Chondrocyte (in vitro differentiated cells): Measurements from ENCODE around the gene IFNLR1. TPM values are rescaled to one million over a fixed set of nuclear protein-coding genes. Genes with fewer than 3 reads are reported as not detected.

Experiments
- DNase-seq: peaks from one replicate; pipeline ENCODE4 v3.0.0; 2021; ENCODE audit warnings: mixed read lengths, low spot score
- H3K27ac Mint-ChIP-seq: one replicate; pipeline ENCODE4 v1.8.0; 2021; ENCODE audit warnings: mild to moderate bottlenecking, moderate library complexity, mixed read lengths; ENCODE audit not compliant: unreplicated experiment
- H3K27me3 Mint-ChIP-seq: 2 replicates; pipeline ENCODE4 v1.8.0; 2021; ENCODE audit warnings: low read depth, mixed read lengths
- H3K36me3 Mint-ChIP-seq: 2 replicates; pipeline ENCODE4 v1.8.0; 2021; ENCODE audit warnings: low read depth, mixed read lengths
- H3K4me1 Mint-ChIP-seq: 2 replicates; pipeline ENCODE4 v1.8.0; 2021; ENCODE audit warnings: low read depth, mild to moderate bottlenecking, mixed read lengths
- H3K4me3 Mint-ChIP-seq: one replicate; pipeline ENCODE4 v1.8.0; 2021; ENCODE audit warnings: mild to moderate bottlenecking, moderate library complexity, mixed read lengths; ENCODE audit not compliant: unreplicated experiment
- H3K9me3 Mint-ChIP-seq: 2 replicates; pipeline ENCODE4 v1.8.0; 2021; ENCODE audit warnings: low read depth, mixed read lengths
- total RNA-seq: library from RNA; stranded (reverse); gene quantifications from 3 replicates; pipeline ENCODE4 v1.2.1, GENCODE V29; 2021
- TF ChIP-seq, protein P1 (sequence below): fragments of 200-600 bp; sonication (generic); IDR thresholded peaks from 2 replicates; pipeline ENCODE4 v1.5.0; 2021; ENCODE audit warnings: antibody characterized with exemption, mild to moderate bottlenecking, moderate library complexity

The IFNLR1 gene
- total RNA-seq, 1 donor from 2014 or later: 0.12 TPM

GRCh38 chr1:24205345-24206082 lies 18.4 kb upstream of the IFNLR1 start:
- Mint-ChIP-seq H3K4me1 (peaks cover 5% of the 10 kb centered on the region), H3K9me3 (no peaks in the 10 kb centered on the region), H3K4me3 (no peak overlapping the region), H3K27me3 (peaks cover 2% of the 10 kb centered on the region), H3K36me3 (no peaks in the 10 kb centered on the region), H3K27ac (no peak overlapping the region)
- DNase-seq: no peak
- TF ChIP-seq, protein P1, sequence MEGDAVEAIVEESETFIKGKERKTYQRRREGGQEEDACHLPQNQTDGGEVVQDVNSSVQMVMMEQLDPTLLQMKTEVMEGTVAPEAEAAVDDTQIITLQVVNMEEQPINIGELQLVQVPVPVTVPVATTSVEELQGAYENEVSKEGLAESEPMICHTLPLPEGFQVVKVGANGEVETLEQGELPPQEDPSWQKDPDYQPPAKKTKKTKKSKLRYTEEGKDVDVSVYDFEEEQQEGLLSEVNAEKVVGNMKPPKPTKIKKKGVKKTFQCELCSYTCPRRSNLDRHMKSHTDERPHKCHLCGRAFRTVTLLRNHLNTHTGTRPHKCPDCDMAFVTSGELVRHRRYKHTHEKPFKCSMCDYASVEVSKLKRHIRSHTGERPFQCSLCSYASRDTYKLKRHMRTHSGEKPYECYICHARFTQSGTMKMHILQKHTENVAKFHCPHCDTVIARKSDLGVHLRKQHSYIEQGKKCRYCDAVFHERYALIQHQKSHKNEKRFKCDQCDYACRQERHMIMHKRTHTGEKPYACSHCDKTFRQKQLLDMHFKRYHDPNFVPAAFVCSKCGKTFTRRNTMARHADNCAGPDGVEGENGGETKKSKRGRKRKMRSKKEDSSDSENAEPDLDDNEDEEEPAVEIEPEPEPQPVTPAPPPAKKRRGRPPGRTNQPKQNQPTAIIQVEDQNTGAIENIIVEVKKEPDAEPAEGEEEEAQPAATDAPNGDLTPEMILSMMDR: no peak

DNA sequence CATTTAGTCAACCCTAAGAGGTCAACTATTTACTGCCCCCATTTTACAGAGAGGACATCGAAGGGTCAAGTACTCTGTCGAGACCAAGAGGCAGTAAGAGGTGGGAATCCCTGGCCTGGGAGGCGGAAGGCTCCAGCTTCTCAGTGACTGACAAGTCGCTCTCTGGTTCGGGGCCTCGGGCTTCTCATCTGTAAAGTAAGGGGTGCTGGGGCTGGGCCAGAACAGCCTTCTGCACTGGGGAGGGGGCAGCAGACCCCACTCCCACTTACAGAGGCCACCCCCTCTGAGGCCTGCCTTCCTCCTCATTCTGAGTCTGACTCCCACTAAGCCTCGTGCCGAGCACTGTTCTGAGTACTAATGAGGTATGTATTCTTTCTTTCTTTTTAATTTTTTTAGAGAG lies 17.0 kb upstream of the IFNLR1 start:
- peaks cover 7% of the 10 kb centered on the region for H3K4me1 Mint-ChIP-seq
- peak; percentile 75 for DNase-seq
- TF ChIP-seq, protein P1: no peak
- peaks cover 2% of the 10 kb centered on the region for H3K27me3 Mint-ChIP-seq
- H3K36me3 Mint-ChIP-seq: no peaks in the 10 kb centered on the region
- H3K27ac Mint-ChIP-seq: no peak overlapping the region
- H3K9me3 Mint-ChIP-seq: no peaks in the 10 kb centered on the region
- no peak overlapping the region for H3K4me3 Mint-ChIP-seq

DNA sequence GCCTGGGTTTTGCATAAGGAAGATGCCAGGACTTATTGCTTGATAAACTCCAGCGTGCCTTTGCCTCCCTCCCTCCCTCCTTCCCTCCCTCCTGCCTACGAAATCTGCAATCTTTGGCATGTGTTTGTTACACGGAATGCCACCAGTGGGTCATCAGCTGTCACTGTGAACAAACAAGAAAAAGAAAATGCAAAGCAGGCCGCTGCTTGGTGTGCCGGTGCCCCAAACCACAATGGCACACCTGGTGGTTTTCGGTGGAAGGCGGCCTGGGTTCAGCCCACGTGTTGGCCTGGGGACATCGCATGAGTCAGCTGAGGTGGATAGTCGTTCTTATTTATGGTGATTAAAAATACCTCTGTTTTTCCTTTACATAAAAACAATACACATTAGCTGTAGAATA lies 16.3 kb upstream of the IFNLR1 start:
- TF ChIP-seq, protein P1: no peak

GRCh38 chr1:24202987-24203386 lies 15.9 kb upstream of the IFNLR1 start:
- Mint-ChIP-seq H3K27ac (no peak overlapping the region), H3K4me3 (no peak overlapping the region), H3K4me1 (peaks cover 7% of the 10 kb centered on the region)

More for the DNA sequence above, 16.3 kb upstream of the IFNLR1 start:
- no peaks in the 10 kb centered on the region for H3K9me3 Mint-ChIP-seq
- no peak for DNase-seq
- no peak overlapping the region for H3K27ac Mint-ChIP-seq
- H3K27me3 Mint-ChIP-seq: peaks cover 2% of the 10 kb centered on the region
- no peak overlapping the region for H3K4me3 Mint-ChIP-seq
- no peaks in the 10 kb centered on the region for H3K36me3 Mint-ChIP-seq
- H3K4me1 Mint-ChIP-seq: peaks cover 7% of the 10 kb centered on the region

DNA sequence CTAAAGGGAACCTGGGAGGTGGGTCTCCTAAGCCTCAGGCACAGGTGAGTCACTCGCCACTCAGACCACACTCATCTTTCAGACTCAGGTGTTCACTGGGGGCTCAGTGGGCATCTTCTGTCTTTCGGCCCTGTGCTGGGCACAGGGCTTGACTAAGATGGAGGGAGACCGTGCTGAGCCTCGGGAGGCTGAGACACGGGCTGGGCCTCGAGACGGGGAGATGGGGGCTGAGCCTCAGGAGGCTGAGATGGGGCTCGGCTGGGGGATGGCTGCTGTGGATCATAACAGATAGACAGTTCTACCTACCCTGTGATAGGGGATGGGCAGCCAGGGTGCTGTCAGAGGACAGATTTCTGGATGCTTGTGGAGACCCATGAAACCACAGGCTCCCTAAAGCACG lies 15.5 kb upstream of the IFNLR1 start:
- DNase-seq: no peak
- no peak overlapping the region for H3K27ac Mint-ChIP-seq
- H3K36me3 Mint-ChIP-seq: no peaks in the 10 kb centered on the region
- H3K9me3 Mint-ChIP-seq: no peaks in the 10 kb centered on the region
- no peaks in the 10 kb centered on the region for H3K27me3 Mint-ChIP-seq
- no peak overlapping the region for H3K4me3 Mint-ChIP-seq
- H3K4me1 Mint-ChIP-seq: peaks cover 7% of the 10 kb centered on the region
- TF ChIP-seq, protein P1: no peak

More at GRCh38 chr1:24202987-24203386, 15.9 kb upstream of the IFNLR1 start:
- TF ChIP-seq, protein P1: no peak
- no peaks in the 10 kb centered on the region for H3K36me3 Mint-ChIP-seq
- H3K9me3 Mint-ChIP-seq: no peaks in the 10 kb centered on the region
- DNase-seq: no peak
- H3K27me3 Mint-ChIP-seq: peaks cover 2% of the 10 kb centered on the region
